Amygdala (tissue), 56 donors: ENCODE measurements around the gene ALG9.
A peak's percentile ranks its signal among the peaks of the same experiment; 100 is the strongest.

Experiments
- DNase-seq, 56 donors: peaks; one replicate each; lab custom pipeline; 2025; lab: John Stamatoyannopoulos, UW

ALG9 gene, protein sequence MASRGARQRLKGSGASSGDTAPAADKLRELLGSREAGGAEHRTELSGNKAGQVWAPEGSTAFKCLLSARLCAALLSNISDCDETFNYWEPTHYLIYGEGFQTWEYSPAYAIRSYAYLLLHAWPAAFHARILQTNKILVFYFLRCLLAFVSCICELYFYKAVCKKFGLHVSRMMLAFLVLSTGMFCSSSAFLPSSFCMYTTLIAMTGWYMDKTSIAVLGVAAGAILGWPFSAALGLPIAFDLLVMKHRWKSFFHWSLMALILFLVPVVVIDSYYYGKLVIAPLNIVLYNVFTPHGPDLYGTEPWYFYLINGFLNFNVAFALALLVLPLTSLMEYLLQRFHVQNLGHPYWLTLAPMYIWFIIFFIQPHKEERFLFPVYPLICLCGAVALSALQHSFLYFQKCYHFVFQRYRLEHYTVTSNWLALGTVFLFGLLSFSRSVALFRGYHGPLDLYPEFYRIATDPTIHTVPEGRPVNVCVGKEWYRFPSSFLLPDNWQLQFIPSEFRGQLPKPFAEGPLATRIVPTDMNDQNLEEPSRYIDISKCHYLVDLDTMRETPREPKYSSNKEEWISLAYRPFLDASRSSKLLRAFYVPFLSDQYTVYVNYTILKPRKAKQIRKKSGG

DNA sequence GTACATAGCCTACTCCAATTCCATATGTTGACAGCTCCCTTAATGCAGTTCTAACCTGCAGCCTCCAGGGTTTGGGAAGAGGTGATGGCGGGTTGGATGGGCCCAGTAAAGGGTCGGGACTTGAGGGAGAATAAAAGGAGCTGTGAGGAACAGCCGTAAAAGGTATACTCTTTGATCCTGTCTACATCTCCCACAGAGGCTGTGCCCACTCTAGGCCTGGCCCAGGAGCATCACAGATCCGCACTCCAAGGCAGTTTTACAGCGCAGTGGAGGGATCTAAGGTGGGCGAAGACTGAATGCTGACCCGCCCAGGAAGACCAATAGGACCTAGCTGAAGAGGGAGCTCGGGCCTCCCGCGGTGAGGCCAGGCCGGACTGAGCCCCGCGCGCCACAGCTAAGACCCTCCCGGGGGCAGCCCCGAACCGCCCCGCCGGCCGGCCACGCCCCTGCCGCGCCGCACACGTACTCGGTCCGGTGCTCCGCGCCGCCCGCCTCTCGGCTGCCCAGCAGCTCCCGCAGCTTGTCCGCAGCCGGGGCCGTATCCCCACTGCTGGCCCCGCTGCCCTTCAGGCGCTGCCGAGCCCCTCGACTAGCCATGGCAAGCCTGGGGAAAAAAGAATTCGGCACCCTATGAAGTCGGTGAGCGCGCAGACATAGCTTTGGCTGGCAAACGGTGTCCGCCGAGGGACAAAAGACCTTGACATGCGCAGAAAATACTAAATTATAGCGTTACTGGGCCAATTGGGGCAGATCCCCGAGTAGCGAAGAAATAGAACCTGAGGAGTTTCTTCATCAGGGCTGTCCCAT lies at the start of gene ALG9:
Gene ALG9 (minus strand): TSS at position 696 of the 807 bp plus-strand sequence. CDS start 99 bp downstream, at position 597.
- DNase-seq, result peak in 53 of 56 donors; percentile 5 to 90 (median 66)

DNA sequence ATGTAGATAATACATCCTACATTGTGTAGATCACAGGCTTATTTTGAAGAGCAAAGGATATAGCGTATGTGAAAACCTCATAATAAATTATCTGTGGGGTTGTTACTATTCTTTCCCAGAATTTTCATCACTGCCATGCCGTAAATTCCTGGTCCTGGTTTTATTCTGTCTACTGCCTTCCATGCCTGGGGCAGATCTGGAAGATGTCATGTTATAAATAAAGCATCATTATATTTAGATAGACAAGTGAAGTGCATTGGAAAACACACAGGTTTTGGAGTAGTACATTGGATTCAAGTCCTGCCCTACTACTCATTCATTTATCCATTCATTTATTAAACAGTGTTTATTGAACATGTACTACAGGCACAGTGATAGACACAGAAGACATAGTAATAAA lies 49.5 kb upstream of the ALG9 start:
- no peak for DNase-seq

DNA sequence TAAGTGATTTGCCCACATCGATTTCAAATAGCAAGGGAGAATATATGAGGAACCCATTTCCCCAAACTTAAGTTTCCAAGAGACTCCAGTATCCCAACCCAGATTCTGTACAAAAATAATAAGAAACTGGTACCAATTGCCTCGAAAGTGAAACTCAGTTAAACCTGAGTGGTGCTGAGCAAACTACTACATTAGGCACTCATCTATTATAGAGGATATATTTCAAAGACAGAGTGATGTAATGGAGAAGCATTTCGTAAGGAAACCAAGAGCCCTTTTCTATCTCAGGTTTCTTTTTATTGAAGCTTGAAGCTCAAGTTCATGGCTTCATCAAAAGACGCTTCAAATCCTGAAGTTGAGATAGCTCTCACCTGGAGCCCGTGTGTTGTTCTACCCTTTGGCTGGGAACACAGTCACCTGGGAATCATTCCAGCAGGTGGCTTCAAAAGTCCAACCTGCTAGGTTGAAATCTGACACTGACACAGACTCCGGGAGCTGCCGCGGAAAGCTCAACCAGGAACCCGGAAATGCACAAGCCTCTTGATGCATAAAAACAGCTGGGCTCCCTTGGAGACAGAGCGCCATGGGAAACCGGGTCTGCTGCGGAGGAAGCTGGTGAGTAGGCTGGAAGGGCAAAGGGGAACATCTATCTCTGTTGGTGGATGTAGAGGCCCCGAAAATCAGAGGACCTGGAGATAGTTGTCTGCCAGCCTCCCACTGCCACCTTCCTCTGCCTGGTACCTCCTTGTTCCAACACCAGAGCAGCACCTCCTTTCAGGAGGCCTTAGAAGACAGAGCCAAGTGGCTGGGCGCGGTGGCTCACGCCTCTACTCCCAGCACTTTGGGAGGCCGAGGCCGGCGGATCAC lies 47.2 kb upstream of the ALG9 start, which contains the start of gene C11orf52:
Gene C11orf52 (plus strand): TSS at position 524 of the 867 bp plus-strand sequence. CDS start 60 bp downstream, at position 584.
- no peak for DNase-seq

DNA sequence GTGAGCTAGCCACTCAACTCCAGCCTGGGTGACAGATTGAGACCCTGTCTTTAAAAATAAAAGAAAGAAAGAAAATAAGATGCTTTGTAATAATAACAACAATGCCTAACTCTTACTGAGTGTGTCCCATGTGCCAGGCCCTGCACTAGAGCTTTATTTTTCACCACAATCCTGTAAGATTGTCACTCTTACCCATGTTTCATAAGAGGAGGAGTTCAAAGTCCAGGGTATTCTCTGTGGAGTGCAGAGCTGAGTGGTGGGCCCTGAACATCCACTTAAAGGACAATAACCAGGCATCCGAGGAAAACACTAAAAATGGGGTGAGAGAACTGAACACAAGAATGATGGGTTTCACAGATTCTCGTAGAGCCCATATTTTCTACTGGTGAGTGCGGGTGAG lies 46.4 kb upstream of the ALG9 start:
- DNase-seq, result no peak

DNA sequence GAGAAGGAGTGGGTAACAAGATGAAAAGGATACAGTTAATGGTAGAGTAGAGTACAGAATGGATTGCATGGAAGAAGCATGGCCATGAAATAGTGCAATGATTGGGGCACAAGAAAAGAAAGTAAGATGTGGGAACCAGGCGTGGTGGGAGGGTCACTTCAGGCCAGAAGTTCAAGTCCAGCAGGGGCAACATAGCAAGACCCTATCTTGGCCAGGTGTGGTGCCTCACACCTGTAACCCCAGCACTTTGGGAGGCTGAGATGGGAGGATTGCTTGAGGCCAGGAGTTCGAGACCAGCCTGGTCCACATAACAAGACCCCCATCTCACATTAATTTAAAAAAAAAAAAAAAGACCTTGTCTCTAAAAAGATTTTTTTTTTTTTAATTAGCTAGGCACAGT lies 45.9 kb upstream of the ALG9 start:
- DNase-seq, result no peak

DNA sequence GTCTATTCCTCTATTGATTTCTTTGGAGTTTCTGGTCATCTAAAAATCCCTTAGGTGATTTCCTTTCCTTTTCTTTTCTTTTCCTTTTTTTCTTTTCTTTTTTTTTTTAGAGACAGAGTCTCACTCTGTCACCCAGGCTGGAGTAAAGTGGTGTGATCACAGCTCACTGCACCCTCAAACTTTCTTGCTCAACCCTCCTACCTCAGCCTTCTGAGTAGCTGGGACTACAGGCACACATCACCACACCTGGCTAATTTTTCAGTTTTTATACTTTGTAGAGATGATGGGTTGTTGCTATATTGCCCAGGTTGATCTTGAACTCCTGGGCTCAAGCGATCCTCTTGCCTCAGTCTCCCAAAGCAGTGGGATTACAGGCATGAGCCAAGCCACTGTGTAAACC lies 45.4 kb upstream of the ALG9 start:
- no peak for DNase-seq

DNA sequence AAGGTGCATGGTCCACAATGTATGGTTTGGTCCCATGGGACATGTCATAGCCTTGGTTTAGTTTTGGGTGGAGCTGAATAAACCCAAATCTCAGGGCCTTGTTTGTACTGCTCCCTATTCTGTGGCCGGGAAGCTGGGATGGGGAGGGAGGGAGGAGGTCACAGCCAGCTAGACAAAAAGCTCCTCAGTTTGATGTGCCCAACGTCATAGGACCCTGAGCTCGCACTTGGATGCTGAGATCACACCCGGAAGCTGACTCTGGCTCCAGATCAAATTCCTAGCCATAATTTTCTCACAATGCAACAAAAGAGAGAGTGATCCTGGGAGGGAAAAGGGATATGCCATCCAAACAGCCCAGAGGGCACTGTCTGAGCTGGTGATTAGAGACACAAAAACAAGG lies 42.6 kb upstream of the ALG9 start:
- DNase-seq, result peak in 50 of 56 donors; percentile 38 to 89 (median 66)

DNA sequence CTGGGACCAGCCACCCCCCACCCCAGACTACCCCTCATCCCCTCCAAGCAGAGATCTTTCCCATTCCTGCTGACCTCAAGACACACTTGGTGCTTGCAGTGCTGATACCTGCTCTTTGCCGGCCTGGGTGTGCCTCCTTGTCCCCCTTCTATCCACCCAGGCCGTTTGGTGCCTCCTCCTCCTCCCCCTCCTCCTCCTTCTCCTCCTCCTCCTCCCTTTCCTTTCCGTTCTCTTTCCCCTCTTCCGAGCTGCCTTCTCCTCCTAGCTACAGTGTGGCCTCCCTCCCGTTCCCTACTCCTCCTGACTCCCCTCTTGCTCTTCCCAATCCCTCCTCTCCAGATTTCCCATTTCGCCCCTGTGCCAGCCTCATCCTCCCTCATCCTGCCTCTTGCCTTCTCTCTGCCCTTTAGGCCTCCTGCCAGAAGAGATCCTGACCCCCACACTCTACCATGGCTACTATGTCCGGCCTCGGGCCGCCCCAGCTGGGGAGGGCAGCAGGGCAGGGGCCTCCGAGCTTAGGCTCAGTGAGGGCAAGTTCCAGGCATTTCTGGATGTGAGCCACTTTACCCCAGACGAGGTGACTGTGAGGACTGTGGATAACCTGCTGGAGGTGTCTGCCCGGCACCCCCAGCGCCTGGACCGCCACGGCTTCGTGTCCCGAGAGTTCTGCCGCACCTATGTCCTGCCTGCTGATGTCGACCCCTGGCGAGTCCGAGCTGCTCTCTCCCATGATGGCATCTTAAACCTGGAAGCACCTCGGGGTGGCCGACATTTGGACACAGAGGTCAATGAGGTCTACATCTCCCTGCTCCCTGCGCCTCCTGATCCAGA lies 41.9 kb upstream of the ALG9 start:
- peak in 14 of 56 donors; percentile 21 to 66 (median 50) for DNase-seq

DNA sequence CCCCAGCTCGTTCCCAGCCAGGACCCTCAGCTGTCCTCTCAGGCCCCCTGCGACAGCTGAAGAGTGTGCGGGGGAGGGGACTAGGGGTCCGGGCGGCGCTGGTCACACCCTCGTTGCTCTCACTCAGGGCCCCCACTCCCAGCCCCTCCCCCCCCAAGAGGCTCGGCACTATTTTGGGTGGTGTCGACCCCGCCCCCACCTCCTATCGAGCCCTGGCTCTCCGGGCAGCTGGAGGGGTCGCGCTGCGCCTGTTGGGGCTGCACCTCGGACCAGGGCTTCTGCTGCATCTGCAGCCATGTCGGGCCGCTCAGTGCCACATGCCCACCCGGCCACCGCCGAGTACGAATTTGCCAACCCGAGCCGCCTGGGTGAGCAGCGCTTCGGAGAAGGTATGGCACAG lies 41.2 kb upstream of the ALG9 start, which contains the start of gene HSPB2:
Gene HSPB2 (plus strand): TSS at position 200 of the 400 bp plus-strand sequence. CDS start 96 bp downstream, at position 296.
- DNase-seq, result peak in 12 of 56 donors; percentile 35 to 70 (median 58)

DNA sequence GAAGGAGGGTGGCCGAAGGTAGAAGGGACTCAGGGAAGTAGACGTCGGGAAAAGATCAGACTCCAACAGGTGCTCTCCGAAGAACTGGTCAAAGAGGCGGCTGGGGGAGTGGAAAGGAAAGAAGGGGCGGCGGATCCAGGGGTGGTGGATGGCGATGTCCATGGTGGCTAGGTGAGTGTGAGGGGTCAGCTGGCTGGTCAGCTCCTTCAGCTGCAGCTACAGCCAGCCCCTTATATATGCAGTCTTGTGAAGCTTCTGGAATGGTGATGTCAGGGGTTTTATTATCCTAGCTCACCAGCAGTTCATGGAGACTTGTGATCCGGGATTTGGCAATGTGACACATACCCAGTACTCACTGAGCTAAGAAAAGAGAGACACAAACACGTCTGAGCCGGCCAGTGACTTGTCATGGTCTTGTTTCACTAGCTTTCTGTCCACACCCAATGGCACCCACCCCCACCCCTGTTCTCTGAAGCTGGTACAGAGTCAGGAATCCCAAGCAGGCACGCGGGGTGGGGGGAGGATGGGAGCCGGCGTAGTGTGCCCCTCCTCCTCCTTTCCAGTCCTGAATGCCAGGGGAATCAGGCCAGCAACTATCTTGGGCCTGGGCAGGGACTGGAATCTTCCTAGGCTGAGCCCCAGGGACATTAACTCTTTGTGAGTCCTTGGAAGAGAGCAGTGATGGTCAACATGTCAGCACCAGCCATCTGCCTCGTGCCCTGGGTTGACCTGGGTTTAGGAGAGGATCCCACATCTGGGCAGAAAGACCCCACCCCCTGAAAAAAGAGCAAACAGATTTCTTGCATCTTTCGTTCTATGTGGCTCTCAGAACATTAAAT lies 40.4 kb upstream of the ALG9 start, which contains the start of gene CRYAB:
Gene CRYAB (minus strand): TSS at position 208 of the 839 bp plus-strand sequence. CDS start 46 bp downstream, at position 162.
- DNase-seq, result peak; percentile 31 to 98 (median 88)

DNA sequence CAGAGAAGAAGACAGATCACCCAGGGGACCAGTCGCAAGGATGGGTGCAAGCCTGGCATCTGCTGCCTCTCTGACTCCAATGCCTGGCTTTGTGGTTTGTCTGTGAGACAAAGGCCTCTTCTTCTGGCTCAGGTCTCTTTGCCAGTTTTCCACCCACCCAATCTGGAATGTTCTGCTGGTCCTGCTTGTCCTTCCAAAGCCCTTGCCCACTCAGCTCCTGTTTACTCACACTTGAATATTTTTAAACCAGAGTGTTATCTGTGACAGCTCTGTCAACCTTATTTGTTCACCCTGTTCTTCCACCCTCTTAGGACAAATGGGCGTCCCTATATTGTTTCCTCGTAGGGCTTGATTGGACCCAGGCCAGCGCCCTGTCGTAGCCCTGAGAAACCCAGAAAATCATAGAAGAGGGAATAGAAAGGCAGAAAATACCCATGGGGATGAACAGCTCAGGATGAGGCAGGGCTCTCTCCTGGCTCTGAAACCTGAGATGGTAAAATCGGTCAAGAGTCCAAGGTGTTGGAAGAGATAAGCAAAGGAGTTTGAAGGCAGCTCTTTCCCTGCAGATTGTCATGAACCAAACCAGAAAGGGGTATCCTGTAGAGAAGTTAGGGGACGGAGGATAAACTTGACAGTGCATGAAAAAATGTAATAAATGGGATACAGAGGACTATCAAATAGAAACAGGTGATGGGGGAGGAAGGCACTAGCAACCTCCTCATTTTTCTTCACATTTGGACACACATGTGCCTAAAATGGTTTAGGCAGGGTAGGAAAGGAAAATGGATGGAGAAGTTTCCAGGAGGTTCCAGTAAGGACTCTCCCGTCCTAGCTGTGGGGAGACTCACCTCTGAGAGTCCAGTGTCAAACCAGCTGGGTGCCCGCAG lies 39.5 kb upstream of the ALG9 start:
- DNase-seq, result peak in 51 of 56 donors; percentile 29 to 93 (median 77)

DNA sequence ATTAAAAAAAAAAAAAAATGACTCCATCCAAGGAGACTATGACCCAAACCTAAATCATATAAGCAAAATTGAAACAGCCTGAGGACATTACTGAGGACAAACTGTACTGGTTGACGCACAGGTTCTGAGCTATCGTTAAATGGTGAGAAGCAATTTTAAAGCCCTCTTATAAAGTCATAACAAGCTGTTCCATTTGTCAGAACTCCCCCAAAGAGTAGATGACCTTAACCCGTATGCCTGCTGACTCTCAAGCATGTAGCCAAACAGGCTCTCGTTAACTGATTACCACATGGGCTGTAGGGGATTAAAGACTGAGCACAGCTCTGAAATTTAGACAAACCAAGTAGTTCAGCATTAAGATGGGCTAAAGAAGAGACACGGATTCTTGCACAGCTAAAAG lies 38.0 kb upstream of the ALG9 start:
- DNase-seq, result no peak

DNA sequence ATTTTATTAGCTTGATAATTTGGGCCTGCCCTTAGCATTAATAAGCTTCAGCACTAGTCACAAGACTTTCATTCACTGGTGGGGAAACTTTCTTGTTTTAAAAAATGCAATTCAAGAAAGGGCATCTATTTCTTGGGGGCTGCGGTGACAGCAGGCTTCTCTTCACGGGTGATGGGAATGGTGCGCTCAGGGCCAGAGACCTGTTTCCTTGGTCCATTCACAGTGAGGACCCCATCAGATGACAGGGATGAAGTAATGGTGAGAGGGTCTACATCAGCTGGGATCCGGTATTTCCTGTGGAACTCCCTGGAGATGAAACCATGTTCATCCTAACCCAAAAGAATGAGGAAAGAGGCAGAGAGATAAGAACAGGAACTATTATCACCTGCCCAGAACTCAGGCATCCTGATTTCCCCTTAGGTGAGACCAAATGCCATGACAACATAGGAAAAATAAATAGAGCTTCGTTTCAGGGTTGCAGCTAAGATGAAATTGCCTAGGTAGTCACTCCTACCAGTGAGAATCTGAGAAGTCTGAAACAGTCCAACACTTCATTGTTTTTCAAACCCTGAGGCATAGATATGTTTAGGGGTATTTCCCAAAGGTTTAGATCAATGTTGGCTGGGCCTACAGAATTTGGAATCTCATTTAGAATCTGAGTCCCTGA lies 37.4 kb upstream of the ALG9 start:
- peak in 1 of 56 donors; percentile 31 for DNase-seq

DNA sequence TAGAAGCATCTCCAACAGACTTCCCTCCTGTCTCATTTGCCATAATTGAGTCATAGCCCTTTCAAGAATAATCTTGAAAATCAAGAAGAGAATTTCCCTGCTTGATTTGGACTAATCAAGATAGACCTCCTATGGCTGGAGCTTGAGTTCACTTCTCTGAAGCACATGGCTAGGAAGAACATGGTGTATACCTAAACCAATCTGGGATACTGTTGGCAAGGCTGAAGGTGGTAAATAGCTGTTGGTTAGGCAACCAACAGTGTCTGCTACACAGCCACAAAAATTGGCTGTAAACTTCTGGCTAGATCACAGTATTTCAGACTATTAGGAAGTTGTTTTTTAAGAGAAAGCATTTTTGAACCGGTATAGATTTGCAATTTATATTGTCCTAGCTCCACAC lies 35.3 kb upstream of the ALG9 start:
- DNase-seq, result no peak

DNA sequence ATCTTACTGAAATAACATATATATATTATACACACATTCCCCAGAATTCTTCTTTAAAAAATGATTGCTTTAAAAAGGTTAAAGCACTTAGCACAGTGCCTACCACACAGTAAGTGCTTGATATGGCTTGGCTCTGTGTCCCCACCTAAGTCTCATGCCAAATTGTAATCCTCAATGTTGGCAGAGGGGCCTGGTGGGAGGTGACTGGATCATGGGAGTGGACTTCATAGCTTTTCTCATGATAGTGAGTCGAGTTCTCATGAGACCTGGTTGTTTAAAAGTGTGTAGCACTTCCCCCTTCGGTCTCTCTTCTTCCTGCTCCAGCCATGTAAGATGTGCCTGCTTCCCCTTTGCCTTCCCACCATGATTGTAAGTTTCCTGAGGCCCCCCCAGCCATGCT lies 34.0 kb upstream of the ALG9 start:
- no peak for DNase-seq

DNA sequence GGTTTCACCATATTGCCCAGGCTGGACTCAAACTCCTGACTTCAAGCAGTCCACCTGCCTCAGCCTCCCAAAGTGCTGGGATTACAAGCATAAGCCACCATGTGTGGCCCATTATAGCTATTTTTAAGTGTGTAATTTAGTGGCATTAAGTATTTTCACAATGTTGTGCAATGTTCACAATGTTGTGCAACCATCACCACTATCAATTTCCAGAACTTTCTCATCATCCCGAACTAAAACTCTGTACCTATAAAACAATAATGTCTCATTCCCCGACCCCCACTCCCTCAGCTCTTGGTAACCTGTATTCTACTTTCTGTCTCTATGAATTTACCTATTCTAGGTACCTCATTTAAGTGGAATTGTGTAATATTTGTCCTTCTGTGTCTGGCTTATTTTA lies 15.5 kb upstream of the ALG9 start:
- no peak for DNase-seq
